ENCODE results near the gene PAQR5.

Gene PAQR5

GRCh38 chr15:69393831-69394491, 95.2 kb downstream of the PAQR5 start:
- Histone ChIP-seq H3K9ac (ENCODE audit: insufficient read length) (no peak overlapping the region), H3K36me3 (ENCODE audit: insufficient read depth, low read length) (no peaks in the 10 kb centered on the region), H3K27ac (peak overlapping the region; percentile 27; the same call in 1 of the 2 replicates), H3K4me3 (0 out of 2 replicates have a peak overlapping the region, but pooled peaks have one; percentile 7), H3K9me3 (ENCODE audit: low read depth, low read length) (no peaks in the 10 kb centered on the region)
- no peak for DNase-seq (ENCODE audit: low read depth, low spot score)
- TF ChIP-seq POLR2AphosphoS5 (IDR thresholded peaks at IDR 0.05; ENCODE audit: borderline replicate concordance, low read depth, low read length) = no peak
- no peak for TF ChIP-seq EZH2 (IDR thresholded peaks at IDR 0.05)
- TF ChIP-seq FOXP2 (optimal IDR thresholded peaks at IDR 0.05; ENCODE audit: control extremely low read depth, extremely low read length, insufficient read depth) = no peak

- Histone ChIP-seq H3K4me3 (peak overlapping the region; percentile 7; the same call in 1 of the 2 replicates), H3K9me3 (ENCODE audit: low read depth, low read length) (no peaks in the 10 kb centered on the region), H3K9ac (ENCODE audit: insufficient read length) (peak overlapping the region; percentile 34), H3K36me3 (ENCODE audit: insufficient read depth, low read length) (no peaks in the 10 kb centered on the region), H3K27ac (no peak overlapping the region)
- no peak for DNase-seq (ENCODE audit: low read depth, low spot score)
- TF ChIP-seq EZH2 (IDR thresholded peaks at IDR 0.05) (no peak), POLR2AphosphoS5 (IDR thresholded peaks at IDR 0.05; ENCODE audit: borderline replicate concordance, low read depth, low read length) (no peak), FOXP2 (optimal IDR thresholded peaks at IDR 0.05; ENCODE audit: control extremely low read depth, extremely low read length, insufficient read depth) (no peak)
Observed at GRCh38 chr15:69394556-69395282, 96.0 kb downstream of the PAQR5 start.

GRCh38 chr15:69395460-69395859, 96.7 kb downstream of the PAQR5 start:
- Histone ChIP-seq H3K27ac (no peak overlapping the region), H3K36me3 (ENCODE audit: insufficient read depth, low read length) (no peaks in the 10 kb centered on the region), H3K9ac (ENCODE audit: insufficient read length) (no peak overlapping the region), H3K9me3 (ENCODE audit: low read depth, low read length) (no peaks in the 10 kb centered on the region), H3K4me3 (no peak overlapping the region)
- no peak for DNase-seq (ENCODE audit: low read depth, low spot score)
- TF ChIP-seq EZH2 (IDR thresholded peaks at IDR 0.05) (no peak), FOXP2 (optimal IDR thresholded peaks at IDR 0.05; ENCODE audit: control extremely low read depth, extremely low read length, insufficient read depth) (no peak), POLR2AphosphoS5 (IDR thresholded peaks at IDR 0.05; ENCODE audit: borderline replicate concordance, low read depth, low read length) (no peak)

- Histone ChIP-seq H3K9ac (ENCODE audit: insufficient read length) (no peak overlapping the region), H3K9me3 (ENCODE audit: low read depth, low read length) (no peaks in the 10 kb centered on the region), H3K36me3 (ENCODE audit: insufficient read depth, low read length) (no peaks in the 10 kb centered on the region), H3K4me3 (no peak overlapping the region), H3K27ac (no peak overlapping the region)
- TF ChIP-seq FOXP2 (optimal IDR thresholded peaks at IDR 0.05; ENCODE audit: control extremely low read depth, extremely low read length, insufficient read depth) (no peak), POLR2AphosphoS5 (IDR thresholded peaks at IDR 0.05; ENCODE audit: borderline replicate concordance, low read depth, low read length) (no peak), EZH2 (IDR thresholded peaks at IDR 0.05) (no peak)
- no peak for DNase-seq (ENCODE audit: low read depth, low spot score)
Observed at GRCh38 chr15:69395991-69396390, 97.3 kb downstream of the PAQR5 start.

GRCh38 chr15:69398491-69398891, 99.8 kb downstream of the PAQR5 start:
- DNase-seq (ENCODE audit: low read depth, low spot score) = no peak
- Histone ChIP-seq H3K9ac (ENCODE audit: insufficient read length) (no peak overlapping the region), H3K4me3 (no peak overlapping the region), H3K36me3 (ENCODE audit: insufficient read depth, low read length) (no peaks in the 10 kb centered on the region), H3K27ac (no peak overlapping the region), H3K9me3 (ENCODE audit: low read depth, low read length) (no peaks in the 10 kb centered on the region)
- TF ChIP-seq FOXP2 (optimal IDR thresholded peaks at IDR 0.05; ENCODE audit: control extremely low read depth, extremely low read length, insufficient read depth) (no peak), POLR2AphosphoS5 (IDR thresholded peaks at IDR 0.05; ENCODE audit: borderline replicate concordance, low read depth, low read length) (no peak), EZH2 (IDR thresholded peaks at IDR 0.05) (no peak)

- Histone ChIP-seq H3K27ac (no peak overlapping the region), H3K9me3 (ENCODE audit: low read depth, low read length) (no peaks in the 10 kb centered on the region), H3K36me3 (ENCODE audit: insufficient read depth, low read length) (peaks cover 7% of the 10 kb centered on the region; the same call in 1 of the 2 replicates), H3K9ac (ENCODE audit: insufficient read length) (no peak overlapping the region), H3K4me3 (no peak overlapping the region)
- TF ChIP-seq FOXP2 (optimal IDR thresholded peaks at IDR 0.05; ENCODE audit: control extremely low read depth, extremely low read length, insufficient read depth) (no peak), EZH2 (IDR thresholded peaks at IDR 0.05) (no peak), POLR2AphosphoS5 (IDR thresholded peaks at IDR 0.05; ENCODE audit: borderline replicate concordance, low read depth, low read length) (no peak)
- DNase-seq (ENCODE audit: low read depth, low spot score) = no peak
Observed at GRCh38 chr15:69400850-69401249, 102.1 kb downstream of the PAQR5 start.

GRCh38 chr15:69402816-69403215, 104.1 kb downstream of the PAQR5 start:
- no peak for DNase-seq (ENCODE audit: low read depth, low spot score)
- no peak overlapping the region for H3K4me3 ChIP-seq
- H3K9ac ChIP-seq (ENCODE audit: insufficient read length) = no peak overlapping the region
- TF ChIP-seq POLR2AphosphoS5 (IDR thresholded peaks at IDR 0.05; ENCODE audit: borderline replicate concordance, low read depth, low read length) = no peak
- TF ChIP-seq EZH2 (IDR thresholded peaks at IDR 0.05) = no peak
- TF ChIP-seq FOXP2 (optimal IDR thresholded peaks at IDR 0.05; ENCODE audit: control extremely low read depth, extremely low read length, insufficient read depth) = no peak
- no peak overlapping the region for H3K27ac ChIP-seq
- peaks cover 7% of the 10 kb centered on the region; the same call in 1 of the 2 replicates for H3K36me3 ChIP-seq (ENCODE audit: insufficient read depth, low read length)
- no peaks in the 10 kb centered on the region for H3K9me3 ChIP-seq (ENCODE audit: low read depth, low read length)

- Histone ChIP-seq H3K9ac (ENCODE audit: insufficient read length) (no peak overlapping the region), H3K27ac (no peak overlapping the region), H3K36me3 (ENCODE audit: insufficient read depth, low read length) (peaks cover 7% of the 10 kb centered on the region; the same call in 1 of the 2 replicates), H3K4me3 (no peak overlapping the region), H3K9me3 (ENCODE audit: low read depth, low read length) (no peaks in the 10 kb centered on the region)
- TF ChIP-seq POLR2AphosphoS5 (IDR thresholded peaks at IDR 0.05; ENCODE audit: borderline replicate concordance, low read depth, low read length) (no peak), FOXP2 (optimal IDR thresholded peaks at IDR 0.05; ENCODE audit: control extremely low read depth, extremely low read length, insufficient read depth) (no peak), EZH2 (IDR thresholded peaks at IDR 0.05) (no peak)
- no peak for DNase-seq (ENCODE audit: low read depth, low spot score)
Observed at GRCh38 chr15:69403594-69403993, 104.9 kb downstream of the PAQR5 start.

Measured in SK-N-MC (cell line).